Lower leg skin (tissue), 4 donors: ENCODE results near the gene CFB. TPM values are rescaled to one million over a fixed set of nuclear protein-coding genes. Genes with fewer than 3 reads are reported as not detected.

Source experiments
- DNase-seq, 2 donors: peaks; one replicate each; pipeline ENCODE4 v3.0.0-alpha.2; 2019; ENCODE audit warnings: low spot score in 2 of 2
- H3K4me3 ChIP-seq: fragments of 200-600 bp; sonication (generic); 2 replicates; pipeline ENCODE4 v1.5.1; 2017; ENCODE audit warnings: mild to moderate bottlenecking, low read depth; ENCODE audit not compliant: poor library complexity, severe bottlenecking
- POLR2A ChIP-seq, 2 donors: fragments of 450-650 bp; IDR thresholded peaks; one replicate each; pipeline ENCODE4 v1.6.1; 2016 to 2017; ENCODE audit warnings: antibody characterized with exemption in 2 of 2, mild to moderate bottlenecking in 1 of 2, moderate library complexity in 1 of 2
- WGBS, 2 donors: methylation state at CpG; one replicate each; pipeline ENCODE4 v1.1.5; 2018; 5-methylcytosine and 5-hydroxymethylcytosine counted together
- intact Hi-C: fragments of 100-400 bp; cut with DNase I; formaldehyde crosslinking; loops from one replicate; pipeline ENCODE4 v1.15.0; 2023; ENCODE audit warnings: low total_unique reads
- total RNA-seq, 4 donors: library from RNA; depleted of rRNA; stranded (reverse); fragments of >200 nt; gene quantifications; one replicate each; pipeline ENCODE4 v1.1.0, GENCODE V29; 2016
- TF ChIP-seq, protein P1 (sequence below), 3 donors: fragments of 450-650 bp; IDR thresholded peaks; one replicate each; pipeline ENCODE4 v1.5.1; 2016; ENCODE audit warnings: antibody characterized with exemption in 3 of 3, mild to moderate bottlenecking in 3 of 3, moderate library complexity in 2 of 3

CFB gene
- total RNA-seq, 4 donors from 2014 or later, result 1.4 to 13.1 (median 4.5) TPM

DNA sequence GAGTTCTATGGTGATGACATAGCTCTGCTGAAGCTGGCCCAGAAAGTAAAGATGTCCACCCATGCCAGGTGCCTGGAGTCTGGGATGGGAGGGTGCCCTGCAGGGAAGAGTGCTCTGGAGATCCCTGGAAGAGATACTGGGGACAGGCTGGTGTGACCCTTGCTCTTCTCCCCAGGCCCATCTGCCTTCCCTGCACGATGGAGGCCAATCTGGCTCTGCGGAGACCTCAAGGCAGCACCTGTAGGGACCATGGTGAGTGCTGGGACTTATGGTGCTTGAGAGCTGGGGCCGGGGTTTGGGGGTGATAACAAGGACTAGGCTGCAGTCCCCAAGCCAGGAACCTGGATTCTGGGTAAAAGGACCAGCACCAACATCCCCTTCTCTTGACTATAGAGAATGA, 2.2 kb upstream of the CFB start:
- TF ChIP-seq POLR2A (IDR thresholded peaks at IDR 0.05), result no peak
- TF ChIP-seq, protein P1, sequence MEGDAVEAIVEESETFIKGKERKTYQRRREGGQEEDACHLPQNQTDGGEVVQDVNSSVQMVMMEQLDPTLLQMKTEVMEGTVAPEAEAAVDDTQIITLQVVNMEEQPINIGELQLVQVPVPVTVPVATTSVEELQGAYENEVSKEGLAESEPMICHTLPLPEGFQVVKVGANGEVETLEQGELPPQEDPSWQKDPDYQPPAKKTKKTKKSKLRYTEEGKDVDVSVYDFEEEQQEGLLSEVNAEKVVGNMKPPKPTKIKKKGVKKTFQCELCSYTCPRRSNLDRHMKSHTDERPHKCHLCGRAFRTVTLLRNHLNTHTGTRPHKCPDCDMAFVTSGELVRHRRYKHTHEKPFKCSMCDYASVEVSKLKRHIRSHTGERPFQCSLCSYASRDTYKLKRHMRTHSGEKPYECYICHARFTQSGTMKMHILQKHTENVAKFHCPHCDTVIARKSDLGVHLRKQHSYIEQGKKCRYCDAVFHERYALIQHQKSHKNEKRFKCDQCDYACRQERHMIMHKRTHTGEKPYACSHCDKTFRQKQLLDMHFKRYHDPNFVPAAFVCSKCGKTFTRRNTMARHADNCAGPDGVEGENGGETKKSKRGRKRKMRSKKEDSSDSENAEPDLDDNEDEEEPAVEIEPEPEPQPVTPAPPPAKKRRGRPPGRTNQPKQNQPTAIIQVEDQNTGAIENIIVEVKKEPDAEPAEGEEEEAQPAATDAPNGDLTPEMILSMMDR (IDR thresholded peaks at IDR 0.05), result no peak
- 90 to 93% methylated on average over 3 of the region's 3 CpGs for WGBS, 2 donors
- intact Hi-C loops, result no loop called here
- DNase-seq, result no peak
- no peak overlapping the region for H3K4me3 ChIP-seq

DNA sequence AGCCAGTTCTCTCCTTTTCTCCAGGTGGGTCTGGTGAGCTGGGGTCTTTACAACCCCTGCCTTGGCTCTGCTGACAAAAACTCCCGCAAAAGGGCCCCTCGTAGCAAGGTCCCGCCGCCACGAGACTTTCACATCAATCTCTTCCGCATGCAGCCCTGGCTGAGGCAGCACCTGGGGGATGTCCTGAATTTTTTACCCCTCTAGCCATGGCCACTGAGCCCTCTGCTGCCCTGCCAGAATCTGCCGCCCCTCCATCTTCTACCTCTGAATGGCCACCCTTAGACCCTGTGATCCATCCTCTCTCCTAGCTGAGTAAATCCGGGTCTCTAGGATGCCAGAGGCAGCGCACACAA, 765 bp upstream of the CFB start:
- intact Hi-C loops, result no loop called here
- TF ChIP-seq, protein P1 (IDR thresholded peaks at IDR 0.05), result no peak
- no peak for TF ChIP-seq POLR2A (IDR thresholded peaks at IDR 0.05)
- DNase-seq, result no peak
- WGBS, 2 donors, result 40 to 43% methylated on average over 9 of the region's 9 CpGs
- H3K4me3 ChIP-seq, result no peak overlapping the region

DNA sequence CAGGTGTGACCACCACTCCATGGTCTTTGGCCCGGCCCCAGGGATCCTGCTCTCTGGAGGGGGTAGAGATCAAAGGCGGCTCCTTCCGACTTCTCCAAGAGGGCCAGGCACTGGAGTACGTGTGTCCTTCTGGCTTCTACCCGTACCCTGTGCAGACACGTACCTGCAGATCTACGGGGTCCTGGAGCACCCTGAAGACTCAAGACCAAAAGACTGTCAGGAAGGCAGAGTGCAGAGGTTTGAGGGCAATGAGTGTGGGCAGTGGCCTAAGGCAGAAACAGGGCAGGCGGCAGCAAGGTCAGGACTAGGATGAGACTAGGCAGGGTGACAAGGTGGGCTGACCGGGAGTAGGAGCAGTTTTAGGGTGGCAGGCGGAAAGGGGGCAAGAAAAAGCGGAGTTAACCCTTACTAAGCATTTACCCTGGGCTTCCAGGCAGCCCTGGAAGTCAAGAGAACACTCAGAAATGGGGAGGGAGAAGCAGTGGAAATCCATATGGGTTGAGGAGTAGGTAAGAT, 533 bp downstream of the CFB start:
- TF ChIP-seq, protein P1 (IDR thresholded peaks at IDR 0.05), result no peak
- TF ChIP-seq POLR2A (IDR thresholded peaks at IDR 0.05), result no peak
- H3K4me3 ChIP-seq, result no peak overlapping the region
- intact Hi-C loops, result no loop called here
- DNase-seq, result no peak
- WGBS, 2 donors, result 81 to 82% methylated on average over 11 of the region's 11 CpGs

DNA sequence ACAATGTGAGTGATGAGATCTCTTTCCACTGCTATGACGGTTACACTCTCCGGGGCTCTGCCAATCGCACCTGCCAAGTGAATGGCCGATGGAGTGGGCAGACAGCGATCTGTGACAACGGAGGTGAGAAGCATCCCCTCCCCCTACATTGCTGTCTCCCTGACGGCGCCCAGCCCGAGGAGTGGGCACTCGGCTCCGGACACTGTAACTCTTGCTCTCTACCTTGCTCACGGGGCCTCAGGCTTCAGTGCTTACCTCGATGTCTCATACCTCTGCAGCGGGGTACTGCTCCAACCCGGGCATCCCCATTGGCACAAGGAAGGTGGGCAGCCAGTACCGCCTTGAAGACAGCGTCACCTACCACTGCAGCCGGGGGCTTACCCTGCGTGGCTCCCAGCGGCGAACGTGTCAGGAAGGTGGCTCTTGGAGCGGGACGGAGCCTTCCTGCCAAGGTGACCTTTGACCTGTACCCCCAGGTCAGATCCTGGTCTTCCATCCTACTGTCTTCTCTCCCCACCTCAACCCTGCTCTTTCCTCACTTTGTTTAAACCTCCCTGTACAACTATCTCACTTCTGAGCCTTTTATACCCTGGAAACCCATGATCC, 1.3 kb downstream of the CFB start:
- TF ChIP-seq, protein P1 (IDR thresholded peaks at IDR 0.05), result no peak
- TF ChIP-seq POLR2A (IDR thresholded peaks at IDR 0.05), result no peak
- H3K4me3 ChIP-seq, result no peak overlapping the region
- WGBS, 2 donors, result 88 to 89% methylated on average over 24 of the region's 24 CpGs
- DNase-seq, result no peak
- intact Hi-C loops, result no loop called here

DNA sequence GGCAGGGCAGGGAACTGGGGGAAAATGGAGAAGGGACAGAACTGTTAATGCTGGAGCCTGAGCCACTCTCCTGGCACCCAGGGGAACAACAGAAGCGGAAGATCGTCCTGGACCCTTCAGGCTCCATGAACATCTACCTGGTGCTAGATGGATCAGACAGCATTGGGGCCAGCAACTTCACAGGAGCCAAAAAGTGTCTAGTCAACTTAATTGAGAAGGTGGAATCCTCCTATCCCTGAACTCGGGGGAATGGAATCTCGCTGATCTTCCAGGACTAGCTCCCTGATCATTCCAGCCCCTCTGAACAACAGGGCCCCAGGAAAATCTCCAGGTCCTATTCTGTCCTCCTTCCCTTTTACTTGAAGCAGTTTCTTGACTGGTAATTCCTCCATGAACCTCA, 2.0 kb downstream of the CFB start:
- no peak overlapping the region for H3K4me3 ChIP-seq

More for the DNA sequence above, 2.0 kb downstream of the CFB start:
- no peak for DNase-seq
- intact Hi-C loops, result no loop called here
- WGBS, 2 donors, result 84 to 89% methylated on average over 4 of the region's 4 CpGs
- TF ChIP-seq, protein P1 (IDR thresholded peaks at IDR 0.05), result no peak
- TF ChIP-seq POLR2A (IDR thresholded peaks at IDR 0.05), result no peak
